CD14-positive monocyte (primary cell): ENCODE data around the gene UPF3B. TPM values are rescaled to one million over a fixed set of nuclear protein-coding genes. Genes with fewer than 3 reads are reported as not detected.

Experiments
- DNase-seq, 3 donors: peaks; one replicate each; pipeline ENCODE4 v3.0.0-alpha.2; 2011 to 2022
- H2AFZ ChIP-seq: 2 replicates; pipeline ENCODE4 v1.6.0; 2012; ENCODE audit warnings: mild to moderate bottlenecking, low read depth, low read length, inconsistent platforms; ENCODE audit not compliant: insufficient read depth, poor library complexity, severe bottlenecking
- H3K27ac ChIP-seq, 2 donors: 1 replicate in 1 of 2; 2 replicates in 1 of 2; pipeline ENCODE4 v1.5.1; 2012 to 2013; ENCODE audit warnings: low read length in 2 of 2, control low read depth in 1 of 2, inconsistent platforms in 1 of 2, low read depth in 1 of 2, mild to moderate bottlenecking in 1 of 2
- H3K27me3 ChIP-seq, 2 donors: one replicate each; pipeline versions ENCODE4 v1.6.0 to v1.6.1; 2011 to 2013; ENCODE audit warnings: low read length in 2 of 2; ENCODE audit not compliant: control insufficient read depth in 2 of 2, insufficient read depth in 2 of 2
- H3K36me3 ChIP-seq, 2 donors: replicated peaks in 1 of 2; 1 replicate in 1 of 2; 2 replicates in 1 of 2; pipeline versions ENCODE4 v1.5.1 to v1.6.1; 2012 to 2013; ENCODE audit warnings: low read length in 2 of 2, control low read depth in 1 of 2, inconsistent platforms in 1 of 2, mild to moderate bottlenecking in 1 of 2; ENCODE audit not compliant: insufficient read depth in 2 of 2, control insufficient read depth in 1 of 2
- H3K4me1 ChIP-seq, 2 donors: 1 replicate in 1 of 2; 2 replicates in 1 of 2; pipeline versions ENCODE4 v1.5.1 to v1.6.1; 2012 to 2013; ENCODE audit warnings: low read length in 2 of 2, control low read depth in 1 of 2, inconsistent platforms in 1 of 2, mild to moderate bottlenecking in 1 of 2, moderate library complexity in 1 of 2; ENCODE audit not compliant: insufficient read depth in 2 of 2, control insufficient read depth in 1 of 2
- H3K4me2 ChIP-seq: replicated peaks from 2 replicates; pipeline ENCODE3; 2012; ENCODE audit warnings: low read length, moderate library complexity, mild to moderate bottlenecking; ENCODE audit not compliant: poor library complexity, severe bottlenecking; ENCODE audit errors: extremely low read depth
- H3K4me3 ChIP-seq, 3 experiments: fragments of 200-600 bp in 1 of 3; sonication (generic) in 1 of 3; replicated peaks in 1 of 3; 1 replicate in 2 of 3; 2 replicates in 1 of 3; pipeline ENCODE4 v1.5.1; 2011 to 2013; ENCODE audit warnings: low read length in 3 of 3, mild to moderate bottlenecking in 3 of 3, control low read depth in 2 of 3, low read depth in 2 of 3, inconsistent platforms in 1 of 3, moderate library complexity in 1 of 3
- H3K79me2 ChIP-seq: 2 replicates; pipeline ENCODE4 v1.6.0; 2012; ENCODE audit warnings: mild to moderate bottlenecking, control low read depth, inconsistent platforms, low read length, moderate library complexity; ENCODE audit not compliant: insufficient read depth
- H3K9ac ChIP-seq: 2 replicates; pipeline ENCODE4 v1.6.0; 2017; ENCODE audit warnings: low read length, mild to moderate bottlenecking; ENCODE audit not compliant: insufficient read depth, poor library complexity, severe bottlenecking
- H3K9me3 ChIP-seq, 2 donors: replicated peaks in 1 of 2; 1 replicate in 1 of 2; 2 replicates in 1 of 2; pipeline versions ENCODE4 v1.5.1 to v1.6.1; 2012 to 2013; ENCODE audit warnings: low read length in 2 of 2, control low read depth in 1 of 2; ENCODE audit not compliant: control insufficient read depth in 1 of 2, insufficient read depth in 1 of 2
- H4K20me1 ChIP-seq: 2 replicates; pipeline ENCODE4 v1.6.0; 2012; ENCODE audit warnings: mild to moderate bottlenecking, low read length, control low read depth, moderate library complexity; ENCODE audit not compliant: insufficient read depth
- H3K27ac Mint-ChIP-seq, 7 donors: one replicate each; pipeline ENCODE4 v1.8.0; 2020; ENCODE audit warnings: mild to moderate bottlenecking in 7 of 7, mixed read lengths in 7 of 7, moderate library complexity in 6 of 7, inconsistent platforms in 2 of 7
- H3K27me3 Mint-ChIP-seq, 3 donors: one replicate each; pipeline ENCODE4 v1.8.0; 2021 to 2022; ENCODE audit warnings: low read depth in 3 of 3, mild to moderate bottlenecking in 3 of 3, mixed read lengths in 3 of 3, moderate library complexity in 3 of 3, inconsistent platforms in 1 of 3
- H3K36me3 Mint-ChIP-seq, 2 donors: one replicate each; pipeline ENCODE4 v1.8.0; 2020; ENCODE audit warnings: mixed read lengths in 2 of 2, inconsistent platforms in 1 of 2, mild to moderate bottlenecking in 1 of 2
- H3K4me1 Mint-ChIP-seq: one replicate; pipeline ENCODE4 v1.8.0; 2020; ENCODE audit warnings: mild to moderate bottlenecking, mixed read lengths
- H3K4me3 Mint-ChIP-seq, 2 donors: one replicate each; pipeline ENCODE4 v1.8.0; 2020; ENCODE audit warnings: mild to moderate bottlenecking in 2 of 2, mixed read lengths in 2 of 2, moderate library complexity in 1 of 2
- H3K9me3 Mint-ChIP-seq, 7 donors: one replicate each; pipeline ENCODE4 v1.8.0; 2020 to 2022; ENCODE audit warnings: mixed read lengths in 7 of 7, mild to moderate bottlenecking in 6 of 7, moderate library complexity in 6 of 7, inconsistent platforms in 2 of 7
- CTCF ChIP-seq: fragments of 200-600 bp; IDR thresholded peaks from one replicate; pipeline ENCODE4 v1.8.0; 2022; ENCODE audit warnings: antibody characterized with exemption, mild to moderate bottlenecking
- WGBS: methylation state at CpG from one replicate; pipeline ENCODE4 v1.1.5; 2013; ENCODE audit warnings: missing lambda C conversion rate; ENCODE audit not compliant: insufficient coverage; 5-methylcytosine and 5-hydroxymethylcytosine counted together
- intact Hi-C, 2 donors: fragments of 100-400 bp; cut with micrococcal nuclease; formaldehyde crosslinking; loops; one replicate each; pipeline versions ENCODE4 v1.15.0 to v1.15.1; 2023
- polyA plus RNA-seq, 3 donors: library from polyadenylated mRNA; depleted of rRNA in 1 of 3; unstranded in 2 of 3; stranded (reverse) in 1 of 3; fragments of 300-500 nt in 2 of 3; fragments of >200 nt in 1 of 3; fragmentation: Illumina TruSeq in 2 of 3; gene quantifications; 1 replicate in 2 of 3; 2 replicates in 1 of 3; pipeline ENCODE4 v1.2.3, GENCODE V29; 2012 to 2021

The UPF3B gene
- polyA plus RNA-seq, 3 donors, result 2.1 to 4.2 (median 2.5) TPM

- Histone ChIP-seq H2AFZ (no peak overlapping the region), H3K4me3 (no peak overlapping the region), H3K4me2 (no peak overlapping the region), H3K79me2 (peaks cover 20% of the 10 kb centered on the region), H3K27me3 (no peaks in the 10 kb centered on the region), H3K36me3 (peaks cover 14 to 28% of the 10 kb centered on the region in 2 donors), H3K9ac (no peak overlapping the region), H3K9me3 (no peaks in the 10 kb centered on the region), H3K27ac (no peak overlapping the region), H4K20me1 (no peaks in the 10 kb centered on the region), H3K4me1 (peaks cover 0 to 7% of the 10 kb centered on the region in 2 donors)
- no peak for TF ChIP-seq CTCF
- Mint-ChIP-seq H3K27ac (no peak overlapping the region), H3K4me1 (peaks cover 15% of the 10 kb centered on the region), H3K9me3 (no peaks in the 10 kb centered on the region), H3K4me3 (no peak overlapping the region), H3K27me3 (peaks cover 0 to 6% (median 0%) of the 10 kb centered on the region in 3 donors), H3K36me3 (peaks cover 15 to 25% of the 10 kb centered on the region in 2 donors)
- no peak for DNase-seq
- intact Hi-C loops, result loop anchor here in 1 of 2 donors (10.0 kb wide), 1 partner anchor 84 kb away; the partner anchor contains the start of gene RPL39
- no CpG with 5 or more reads among the region's 2 CpGs for WGBS
Measured at GRCh38 chrX:119878740-119879139, 26.0 kb upstream of the UPF3B start.

- peak; percentile 73 to 80 (median 78) for DNase-seq
- H3K9ac ChIP-seq, result peak within 1 kb of the TSS; percentile 80
- H3K9me3 ChIP-seq, result no peaks in the 10 kb centered on the region
- H3K27ac ChIP-seq, result peak within 1 kb of the TSS; percentile 93 to 96
- peaks cover 52% of the 10 kb centered on the region for H3K79me2 ChIP-seq
- peak within 1 kb of the TSS; percentile 84 to 94 (median 87) for H3K4me3 ChIP-seq
- Mint-ChIP-seq H3K4me1 (peaks cover 21% of the 10 kb centered on the region), H3K27ac (peak within 1 kb of the TSS; percentile 94 to 99 (median 97)), H3K4me3 (peak within 1 kb of the TSS; percentile 90 to 99), H3K36me3 (peaks cover 4 to 6% of the 10 kb centered on the region in 2 donors), H3K27me3 (peaks cover 0 to 14% (median 0%) of the 10 kb centered on the region in 3 donors), H3K9me3 (peaks cover 0 to 11% (median 0%) of the 10 kb centered on the region in 7 donors)
- no peaks in the 10 kb centered on the region for H3K27me3 ChIP-seq
- peak within 1 kb of the TSS; percentile 82 for H3K4me2 ChIP-seq
- H3K36me3 ChIP-seq, result peaks cover 14 to 19% of the 10 kb centered on the region in 2 donors
- H3K4me1 ChIP-seq, result peaks cover 11 to 21% of the 10 kb centered on the region in 2 donors
- no peak for TF ChIP-seq CTCF
- no peaks in the 10 kb centered on the region for H4K20me1 ChIP-seq
- WGBS, result under 1% methylated on average over 35 of the region's 62 CpGs
- intact Hi-C loops, result loop anchor here in 1 of 2 donors (10.0 kb wide), 1 partner anchor 77 kb away; the partner anchor contains the start of gene RPL39
- peak within 1 kb of the TSS; percentile 77 for H2AFZ ChIP-seq
Measured at GRCh38 chrX:119871599-119872395, 19.0 kb upstream of the UPF3B start, which contains the start of the genes NDUFA1 and RNF113A. TSS of gene NDUFA1 (plus strand) at chrX:119871832. CDS start at chrX:119871912, 80 bp downstream. TSS of gene RNF113A (minus strand) at chrX:119871733. CDS start at chrX:119871613, 120 bp downstream.
